ENCODE data around the gene LRRC51.

GRCh38 chr11:72116019-72116755, 35.5 kb downstream of the LRRC51 start:
- TF ChIP-seq CTCF (IDR thresholded peaks at IDR 0.05; ENCODE audit: low read length) (no peak), EZH2 (optimal IDR thresholded peaks at IDR 0.05; ENCODE audit: low read depth, low read length) (no peak)
